ENCODE results near the gene TGM3. TPM values are rescaled to one million over a fixed set of nuclear protein-coding genes. Genes with fewer than 3 reads are reported as not detected.
"Not testable (repeated sequence)": the region's sequence is repeated elsewhere in the genome, so short reads cannot be mapped to it uniquely, and the experiment has no call there.

Gene TGM3
- total RNA-seq, 1 experiment from 2014 or later, result not detected

DNA sequence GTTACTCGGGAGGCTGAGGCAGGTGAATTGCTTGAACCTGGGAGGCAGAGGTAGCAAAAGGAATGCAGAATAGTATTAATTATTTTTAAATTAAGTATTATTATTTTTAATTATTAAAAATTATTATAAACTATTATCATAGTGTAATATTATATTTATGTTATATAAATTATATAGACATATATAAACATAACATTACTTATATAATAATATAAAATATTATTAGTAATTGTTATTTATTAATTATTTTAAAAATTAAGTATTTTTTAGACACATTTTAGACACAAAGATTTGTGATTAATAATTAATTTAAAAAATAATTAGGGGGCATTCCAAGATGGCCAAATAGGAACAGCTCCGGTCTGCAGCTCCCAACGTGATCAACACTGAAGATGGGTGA is 31.7 kb upstream of the TGM3 start:
- H3K9me3 Mint-ChIP-seq (ENCODE audit: unreplicated experiment), result no peaks in the 10 kb centered on the region
- ChIA-PET POLR2A (interaction anchor here (0.7 kb wide), 1 partner anchor 123 kb away, joined by 3 read pairs; no protein-coding TSS in a partner anchor), CTCF (interaction anchor here (1.1 to 1.3 kb wide), 2 partner anchors 18 to 27 kb away, joined by 3 to 5 read pairs; no protein-coding TSS in a partner anchor)
- intact Hi-C loops (cut with micrococcal nuclease), result no loop called here
- H3K27ac Mint-ChIP-seq (ENCODE audit: low read depth, unreplicated experiment), result no peak overlapping the region
- TF ChIP-seq, protein P1, sequence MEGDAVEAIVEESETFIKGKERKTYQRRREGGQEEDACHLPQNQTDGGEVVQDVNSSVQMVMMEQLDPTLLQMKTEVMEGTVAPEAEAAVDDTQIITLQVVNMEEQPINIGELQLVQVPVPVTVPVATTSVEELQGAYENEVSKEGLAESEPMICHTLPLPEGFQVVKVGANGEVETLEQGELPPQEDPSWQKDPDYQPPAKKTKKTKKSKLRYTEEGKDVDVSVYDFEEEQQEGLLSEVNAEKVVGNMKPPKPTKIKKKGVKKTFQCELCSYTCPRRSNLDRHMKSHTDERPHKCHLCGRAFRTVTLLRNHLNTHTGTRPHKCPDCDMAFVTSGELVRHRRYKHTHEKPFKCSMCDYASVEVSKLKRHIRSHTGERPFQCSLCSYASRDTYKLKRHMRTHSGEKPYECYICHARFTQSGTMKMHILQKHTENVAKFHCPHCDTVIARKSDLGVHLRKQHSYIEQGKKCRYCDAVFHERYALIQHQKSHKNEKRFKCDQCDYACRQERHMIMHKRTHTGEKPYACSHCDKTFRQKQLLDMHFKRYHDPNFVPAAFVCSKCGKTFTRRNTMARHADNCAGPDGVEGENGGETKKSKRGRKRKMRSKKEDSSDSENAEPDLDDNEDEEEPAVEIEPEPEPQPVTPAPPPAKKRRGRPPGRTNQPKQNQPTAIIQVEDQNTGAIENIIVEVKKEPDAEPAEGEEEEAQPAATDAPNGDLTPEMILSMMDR (IDR thresholded peaks at IDR 0.05; ENCODE audit: unreplicated experiment), result no peak
- no TSS peak for BruUV-seq (replicated peaks)
- DNase-seq (ENCODE audit: unreplicated experiment), result no peak
- H3K4me1 Mint-ChIP-seq (ENCODE audit: insufficient read depth, unreplicated experiment), result no peaks in the 10 kb centered on the region
- no peak overlapping the region for H3K4me3 Mint-ChIP-seq (ENCODE audit: unreplicated experiment)
- no peaks in the 10 kb centered on the region for H3K36me3 Mint-ChIP-seq (ENCODE audit: insufficient read depth, unreplicated experiment)
- H3K27me3 Mint-ChIP-seq (ENCODE audit: insufficient read depth, unreplicated experiment), result peaks cover 40% of the 10 kb centered on the region

GRCh38 chr20:2264621-2265374 is 31.0 kb upstream of the TGM3 start:
- peaks cover 44% of the 10 kb centered on the region for H3K27me3 Mint-ChIP-seq (ENCODE audit: insufficient read depth, unreplicated experiment)
- H3K4me1 Mint-ChIP-seq (ENCODE audit: insufficient read depth, unreplicated experiment); H3K4me3 Mint-ChIP-seq (ENCODE audit: unreplicated experiment); DNase-seq (ENCODE audit: unreplicated experiment); BruUV-seq (replicated peaks); H3K36me3 Mint-ChIP-seq (ENCODE audit: insufficient read depth, unreplicated experiment); H3K27ac Mint-ChIP-seq (ENCODE audit: low read depth, unreplicated experiment); H3K9me3 Mint-ChIP-seq (ENCODE audit: unreplicated experiment); intact Hi-C loops (cut with micrococcal nuclease): not testable (repeated sequence)
- CTCF ChIA-PET, result interaction anchor here (1.1 to 1.3 kb wide), 2 partner anchors 19 to 28 kb away, joined by 3 to 5 read pairs; no protein-coding TSS in a partner anchor
- POLR2A ChIA-PET, result interaction anchor here (0.7 kb wide), 1 partner anchor 123 kb away, joined by 3 read pairs; no protein-coding TSS in a partner anchor

GRCh38 chr20:2273634-2274302 is 22.0 kb upstream of the TGM3 start:
- TF ChIP-seq, protein P1 (IDR thresholded peaks at IDR 0.05; ENCODE audit: unreplicated experiment), result no peak
- Mint-ChIP-seq H3K9me3 (ENCODE audit: unreplicated experiment) (no peaks in the 10 kb centered on the region), H3K36me3 (ENCODE audit: insufficient read depth, unreplicated experiment) (no peaks in the 10 kb centered on the region), H3K4me3 (ENCODE audit: unreplicated experiment) (no peak overlapping the region), H3K27me3 (ENCODE audit: insufficient read depth, unreplicated experiment) (peaks cover 56% of the 10 kb centered on the region), H3K4me1 (ENCODE audit: insufficient read depth, unreplicated experiment) (no peaks in the 10 kb centered on the region), H3K27ac (ENCODE audit: low read depth, unreplicated experiment) (no peak overlapping the region)
- ChIA-PET CTCF (interaction anchor here (0.5 to 1.6 kb wide), 3 partner anchors 23 to 308 kb away, joined by 3 to 4 read pairs (median 3); no protein-coding TSS in a partner anchor), POLR2A (interaction anchor here (0.7 to 1.9 kb wide), 3 partner anchors 10 to 659 kb away, joined by 3 to 8 read pairs (median 6); partner anchors contain the start of gene SNRPB)
- intact Hi-C loops (cut with micrococcal nuclease), result no loop called here
- no peak for DNase-seq (ENCODE audit: unreplicated experiment)
- BruUV-seq (replicated peaks), result no TSS peak

- no peaks in the 10 kb centered on the region for H3K9me3 Mint-ChIP-seq (ENCODE audit: unreplicated experiment)
- intact Hi-C loops (cut with micrococcal nuclease), result no loop called here
- no peaks in the 10 kb centered on the region for H3K36me3 Mint-ChIP-seq (ENCODE audit: insufficient read depth, unreplicated experiment)
- ChIA-PET CTCF (interaction anchor here (1.1 kb wide), 1 partner anchor 10 kb away, joined by 3 read pairs; no protein-coding TSS in a partner anchor), POLR2A (interaction anchor here (1.8 kb wide), 1 partner anchor 25 kb away, joined by 3 read pairs; no protein-coding TSS in a partner anchor)
- no peak for DNase-seq (ENCODE audit: unreplicated experiment)
- H3K4me3 Mint-ChIP-seq (ENCODE audit: unreplicated experiment), result no peak overlapping the region
- H3K27ac Mint-ChIP-seq (ENCODE audit: low read depth, unreplicated experiment), result no peak overlapping the region
- peaks cover 55% of the 10 kb centered on the region for H3K27me3 Mint-ChIP-seq (ENCODE audit: insufficient read depth, unreplicated experiment)
- BruUV-seq (replicated peaks), result no TSS peak
- TF ChIP-seq, protein P1 (IDR thresholded peaks at IDR 0.05; ENCODE audit: unreplicated experiment), result no peak
- H3K4me1 Mint-ChIP-seq (ENCODE audit: insufficient read depth, unreplicated experiment), result no peaks in the 10 kb centered on the region
Measured at GRCh38 chr20:2276015-2276414, 19.8 kb upstream of the TGM3 start.
